ENCODE data around the gene ZNF782.

The ZNF782 gene

DNA sequence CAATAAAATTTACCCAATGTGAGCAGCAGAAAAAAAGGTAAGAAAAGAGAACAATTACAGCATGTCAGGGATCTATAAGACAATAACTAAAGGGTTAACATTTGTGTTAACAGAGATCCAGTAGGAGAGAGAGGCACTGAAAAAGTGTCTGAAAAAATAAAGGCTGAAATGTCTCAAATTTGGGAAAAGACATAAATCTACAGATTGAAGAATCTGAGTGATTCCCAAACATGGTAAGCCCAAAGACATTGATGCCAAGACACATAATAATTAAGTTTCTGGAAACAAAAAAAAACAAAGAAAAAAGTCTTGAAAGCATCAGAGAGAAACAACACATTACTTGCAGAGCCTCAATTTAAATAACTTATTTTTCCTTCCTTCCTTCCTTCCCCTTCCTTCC, 31.1 kb upstream of the ZNF782 start:
- no peaks in the 10 kb centered on the region for H3K9me3 ChIP-seq (ENCODE audit: control insufficient read depth, insufficient read depth, low read length)
- TF ChIP-seq CTCF (IDR thresholded peaks at IDR 0.05; ENCODE audit: low read depth, low read length, poor library complexity, severe bottlenecking), result no peak
- TF ChIP-seq EZH2phosphoT487 (IDR thresholded peaks at IDR 0.05; ENCODE audit: borderline replicate concordance, low read length), result no peak
- H3K27ac ChIP-seq (ENCODE audit: low read depth, low read length), result no peak overlapping the region

DNA sequence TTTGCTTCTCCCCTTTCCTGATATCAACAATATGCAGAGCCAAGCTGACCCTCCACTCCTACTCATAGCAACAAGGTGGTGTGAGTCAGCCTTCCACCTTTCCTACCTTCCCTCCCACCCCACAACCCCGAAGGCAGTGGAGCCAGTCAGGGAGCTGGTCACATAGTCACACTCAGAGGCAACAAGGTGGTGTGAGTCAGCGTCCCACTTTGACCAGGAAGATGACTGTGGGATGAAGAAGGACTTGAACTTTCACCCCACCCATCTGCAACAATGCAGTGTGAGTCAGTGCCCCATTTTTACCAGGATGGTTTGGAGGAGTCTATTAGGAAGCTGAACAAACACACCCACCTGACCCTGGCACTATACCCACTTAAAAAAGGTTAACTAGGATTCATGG, 30.1 kb upstream of the ZNF782 start:
- H3K4me1 ChIP-seq (ENCODE audit: control insufficient read depth, low read length), result no peaks in the 10 kb centered on the region
- TF ChIP-seq CTCF (IDR thresholded peaks at IDR 0.05; ENCODE audit: low read depth, low read length, poor library complexity, severe bottlenecking) (no peak), EZH2phosphoT487 (IDR thresholded peaks at IDR 0.05; ENCODE audit: borderline replicate concordance, low read length) (no peak)
- peaks cover 26% of the 10 kb centered on the region for H3K27me3 ChIP-seq (ENCODE audit: control insufficient read depth, low read length)
- no peaks in the 10 kb centered on the region for H3K9me2 ChIP-seq (replicated peaks; ENCODE audit: control insufficient read depth, low read length)
- no peaks in the 10 kb centered on the region for H3K36me3 ChIP-seq (ENCODE audit: control insufficient read depth, low read length)
- no peak overlapping the region for H3K27ac ChIP-seq (ENCODE audit: low read depth, low read length)
- no peaks in the 10 kb centered on the region for H3F3A ChIP-seq (ENCODE audit: control insufficient read depth, insufficient read depth)
- H3K4me3 ChIP-seq (ENCODE audit: low read length), result no peak overlapping the region
- no peaks in the 10 kb centered on the region for H3K79me2 ChIP-seq (ENCODE audit: control insufficient read depth, low read length)
- H3K4me2 ChIP-seq (ENCODE audit: low read length), result no peak overlapping the region
- H4K20me1 ChIP-seq (ENCODE audit: control insufficient read depth, insufficient read depth, low read depth, low read length), result no peaks in the 10 kb centered on the region
- no peaks in the 10 kb centered on the region for H3K9me3 ChIP-seq (ENCODE audit: control insufficient read depth, insufficient read depth, low read length)

More for the DNA sequence above, 31.1 kb upstream of the ZNF782 start:
- no peaks in the 10 kb centered on the region for H3K36me3 ChIP-seq (ENCODE audit: control insufficient read depth, low read length)
- H4K20me1 ChIP-seq (ENCODE audit: control insufficient read depth, insufficient read depth, low read depth, low read length), result no peaks in the 10 kb centered on the region
- no peak overlapping the region for H3K4me2 ChIP-seq (ENCODE audit: low read length)
- no peaks in the 10 kb centered on the region for H3F3A ChIP-seq (ENCODE audit: control insufficient read depth, insufficient read depth)
- peaks cover 22% of the 10 kb centered on the region for H3K27me3 ChIP-seq (ENCODE audit: control insufficient read depth, low read length)
- H3K79me2 ChIP-seq (ENCODE audit: control insufficient read depth, low read length), result no peaks in the 10 kb centered on the region
- no peaks in the 10 kb centered on the region for H3K4me1 ChIP-seq (ENCODE audit: control insufficient read depth, low read length)
- H3K9me2 ChIP-seq (replicated peaks; ENCODE audit: control insufficient read depth, low read length), result no peaks in the 10 kb centered on the region
- H3K4me3 ChIP-seq (ENCODE audit: low read length), result no peak overlapping the region

DNA sequence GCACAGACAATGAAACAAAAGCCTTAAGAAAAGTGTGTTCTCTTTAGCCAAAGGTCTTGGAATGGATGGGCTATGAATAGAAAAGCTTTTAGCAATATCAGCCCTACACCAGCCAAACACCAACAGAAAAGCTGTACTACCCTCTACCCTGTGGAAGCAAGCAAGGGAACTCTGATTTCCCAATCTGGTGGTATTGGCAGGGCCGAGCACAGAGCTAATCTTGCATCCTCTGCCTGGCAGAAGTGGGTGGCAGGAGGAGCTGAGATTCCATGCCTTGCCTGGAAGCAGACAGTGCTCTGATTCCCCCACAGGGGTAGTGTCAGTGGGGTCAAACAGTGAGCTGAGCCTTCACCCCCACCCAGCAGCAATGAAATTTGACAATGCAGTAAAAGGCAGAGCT, 29.6 kb upstream of the ZNF782 start:
- no peak overlapping the region for H3K4me2 ChIP-seq (ENCODE audit: low read length)
- no peak overlapping the region for H3K4me3 ChIP-seq (ENCODE audit: low read length)
- no peaks in the 10 kb centered on the region for H4K20me1 ChIP-seq (ENCODE audit: control insufficient read depth, insufficient read depth, low read depth, low read length)
- H3K79me2 ChIP-seq (ENCODE audit: control insufficient read depth, low read length), result no peaks in the 10 kb centered on the region
- H3K9me3 ChIP-seq (ENCODE audit: control insufficient read depth, insufficient read depth, low read length), result no peaks in the 10 kb centered on the region
- TF ChIP-seq EZH2phosphoT487 (IDR thresholded peaks at IDR 0.05; ENCODE audit: borderline replicate concordance, low read length), result no peak
- TF ChIP-seq CTCF (IDR thresholded peaks at IDR 0.05; ENCODE audit: low read depth, low read length, poor library complexity, severe bottlenecking), result no peak
- H3K36me3 ChIP-seq (ENCODE audit: control insufficient read depth, low read length), result no peaks in the 10 kb centered on the region
- no peak overlapping the region for H3K27ac ChIP-seq (ENCODE audit: low read depth, low read length)
- H3K4me1 ChIP-seq (ENCODE audit: control insufficient read depth, low read length), result no peaks in the 10 kb centered on the region
- no peaks in the 10 kb centered on the region for H3F3A ChIP-seq (ENCODE audit: control insufficient read depth, insufficient read depth)
- H3K27me3 ChIP-seq (ENCODE audit: control insufficient read depth, low read length), result peaks cover 26% of the 10 kb centered on the region
- no peaks in the 10 kb centered on the region for H3K9me2 ChIP-seq (replicated peaks; ENCODE audit: control insufficient read depth, low read length)

DNA sequence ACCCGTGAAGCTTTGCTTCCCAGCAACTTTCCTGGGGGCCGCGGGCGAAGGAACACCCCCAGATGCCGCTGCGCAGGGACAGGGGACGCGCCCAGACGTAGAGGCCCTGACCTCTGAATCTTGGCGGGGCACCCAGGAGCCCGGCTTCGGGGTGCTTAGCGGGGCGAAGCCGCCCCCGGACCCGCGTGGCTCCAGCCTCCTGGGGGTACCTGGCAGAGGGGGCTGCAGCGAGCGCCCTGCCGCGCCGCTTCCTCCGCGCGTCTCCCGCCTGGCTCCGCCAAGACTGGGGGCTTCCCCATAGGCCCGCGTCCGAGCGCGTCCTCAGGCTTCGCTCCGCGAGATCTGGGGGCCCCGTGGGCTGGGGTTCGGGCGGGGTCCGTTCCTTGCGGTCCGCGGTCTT, 23.0 kb upstream of the ZNF782 start:
- Histone ChIP-seq H3K4me2 (ENCODE audit: low read length) (no peak overlapping the region), H3K27me3 (ENCODE audit: control insufficient read depth, low read length) (peaks cover 4% of the 10 kb centered on the region), H3K36me3 (ENCODE audit: control insufficient read depth, low read length) (no peaks in the 10 kb centered on the region), H3K4me1 (ENCODE audit: control insufficient read depth, low read length) (peaks cover 43% of the 10 kb centered on the region), H4K20me1 (ENCODE audit: control insufficient read depth, insufficient read depth, low read depth, low read length) (no peaks in the 10 kb centered on the region), H3F3A (ENCODE audit: control insufficient read depth, insufficient read depth) (peaks cover 16% of the 10 kb centered on the region), H3K9me2 (replicated peaks; ENCODE audit: control insufficient read depth, low read length) (no peaks in the 10 kb centered on the region), H3K4me3 (ENCODE audit: low read length) (no peak overlapping the region), H3K27ac (ENCODE audit: low read depth, low read length) (no peak overlapping the region), H3K79me2 (ENCODE audit: control insufficient read depth, low read length) (no peaks in the 10 kb centered on the region), H3K9me3 (ENCODE audit: control insufficient read depth, insufficient read depth, low read length) (no peaks in the 10 kb centered on the region)
- no peak for TF ChIP-seq EZH2phosphoT487 (IDR thresholded peaks at IDR 0.05; ENCODE audit: borderline replicate concordance, low read length)
- TF ChIP-seq CTCF (IDR thresholded peaks at IDR 0.05; ENCODE audit: low read depth, low read length, poor library complexity, severe bottlenecking), result no peak
